Activated T-cell treated with anti-CD3 and anti-CD28 coated beads, Interleukin-2, amount 50 U/mL, for 4 hours (primary cell): ENCODE data around the gene KRTAP10-9. TPM values are rescaled to one million over a fixed set of nuclear protein-coding genes. Genes with fewer than 3 reads are reported as not detected.
"Not testable (repeated sequence)": the region's sequence is repeated elsewhere in the genome, so short reads cannot be mapped to it uniquely, and the experiment has no call there.

Experiments used
- ATAC-seq, 2 donors: fragments of 200-7000 bp; cut with Tn5 transposase; one replicate each; pipeline ENCODE4 v1.10.0; 2021
- DNase-seq: peaks from one replicate; pipeline ENCODE4 v3.0.0-alpha.2; 2020
- H3K27me3 Mint-ChIP-seq: one replicate; pipeline ENCODE4 v1.8.0; 2021; ENCODE audit warnings: low read depth, mixed read lengths
- H3K36me3 Mint-ChIP-seq: one replicate; pipeline ENCODE4 v1.8.0; 2022; ENCODE audit warnings: mixed read lengths; ENCODE audit not compliant: insufficient read depth
- H3K4me1 Mint-ChIP-seq: one replicate; pipeline ENCODE4 v1.8.0; 2021; ENCODE audit warnings: low read depth, mixed read lengths
- H3K4me3 Mint-ChIP-seq: one replicate; pipeline ENCODE4 v1.8.0; 2021; ENCODE audit warnings: mild to moderate bottlenecking, moderate library complexity, mixed read lengths
- H3K9me3 Mint-ChIP-seq: one replicate; pipeline ENCODE4 v1.8.0; 2021; ENCODE audit warnings: mixed read lengths
- total RNA-seq, 3 donors: library from RNA; stranded (reverse); gene quantifications; one replicate each; pipeline ENCODE4 v1.2.1, GENCODE V29; 2021

Gene KRTAP10-9
- total RNA-seq, 3 donors from 2014 or later, result not detected

GRCh38 chr21:44615466-44615865 is 11.4 kb upstream of the KRTAP10-9 start:
- H3K4me1 Mint-ChIP-seq, result peaks cover 47% of the 10 kb centered on the region
- DNase-seq, result no peak

GRCh38 chr21:44615911-44616590 is 10.8 kb upstream of the KRTAP10-9 start:
- peaks cover 50% of the 10 kb centered on the region for H3K4me1 Mint-ChIP-seq
- ATAC-seq (no peak), DNase-seq (no peak)
- H3K9me3 Mint-ChIP-seq, result peaks cover 20% of the 10 kb centered on the region
- no peaks in the 10 kb centered on the region for H3K27me3 Mint-ChIP-seq
- no peak overlapping the region for H3K4me3 Mint-ChIP-seq
- peaks cover 11% of the 10 kb centered on the region for H3K36me3 Mint-ChIP-seq

More at GRCh38 chr21:44615466-44615865, 11.4 kb upstream of the KRTAP10-9 start:
- Mint-ChIP-seq H3K27me3 (no peaks in the 10 kb centered on the region), H3K9me3 (peaks cover 20% of the 10 kb centered on the region), H3K36me3 (peaks cover 11% of the 10 kb centered on the region), H3K4me3 (no peak overlapping the region)
- no peak for ATAC-seq

GRCh38 chr21:44616591-44616926 is 10.3 kb upstream of the KRTAP10-9 start:
- Mint-ChIP-seq H3K4me1 (peaks cover 50% of the 10 kb centered on the region), H3K36me3 (peaks cover 8% of the 10 kb centered on the region), H3K4me3 (no peak overlapping the region), H3K27me3 (no peaks in the 10 kb centered on the region), H3K9me3 (peaks cover 19% of the 10 kb centered on the region)
- ATAC-seq (no peak), DNase-seq (no peak)

- H3K9me3 Mint-ChIP-seq, result peaks cover 19% of the 10 kb centered on the region
- no peaks in the 10 kb centered on the region for H3K27me3 Mint-ChIP-seq
- no peak overlapping the region for H3K4me3 Mint-ChIP-seq
- peaks cover 50% of the 10 kb centered on the region for H3K4me1 Mint-ChIP-seq
- H3K36me3 Mint-ChIP-seq, result peaks cover 8% of the 10 kb centered on the region
- no peak for DNase-seq
- no peak for ATAC-seq
Observed at GRCh38 chr21:44617071-44617501, 9.8 kb upstream of the KRTAP10-9 start.

GRCh38 chr21:44618504-44618903 is 8.4 kb upstream of the KRTAP10-9 start:
- H3K9me3 Mint-ChIP-seq, result peaks cover 32% of the 10 kb centered on the region
- peaks cover 50% of the 10 kb centered on the region for H3K4me1 Mint-ChIP-seq
- H3K4me3 Mint-ChIP-seq, result peak overlapping the region; percentile 49
- ATAC-seq (peak; percentile 42 to 44), DNase-seq (no peak)
- no peaks in the 10 kb centered on the region for H3K27me3 Mint-ChIP-seq
- peaks cover 8% of the 10 kb centered on the region for H3K36me3 Mint-ChIP-seq

- DNase-seq (peak; percentile 50), ATAC-seq (peak; percentile 96 to 100)
- H3K36me3 Mint-ChIP-seq, result peaks cover 9% of the 10 kb centered on the region
- peaks cover 50% of the 10 kb centered on the region for H3K4me1 Mint-ChIP-seq
- no peaks in the 10 kb centered on the region for H3K27me3 Mint-ChIP-seq
- peaks cover 36% of the 10 kb centered on the region for H3K9me3 Mint-ChIP-seq
- peak overlapping the region; percentile 49 for H3K4me3 Mint-ChIP-seq
Observed at GRCh38 chr21:44618909-44619308, 8.0 kb upstream of the KRTAP10-9 start.

GRCh38 chr21:44619886-44620285 is 7.0 kb upstream of the KRTAP10-9 start:
- peaks cover 44% of the 10 kb centered on the region for H3K9me3 Mint-ChIP-seq
- DNase-seq (no peak), ATAC-seq (no peak)
- H3K36me3 Mint-ChIP-seq, result peaks cover 11% of the 10 kb centered on the region
- H3K4me3 Mint-ChIP-seq, result no peak overlapping the region
- peaks cover 49% of the 10 kb centered on the region for H3K4me1 Mint-ChIP-seq
- H3K27me3 Mint-ChIP-seq, result no peaks in the 10 kb centered on the region

- Mint-ChIP-seq H3K4me3 (no peak overlapping the region), H3K36me3 (peaks cover 11% of the 10 kb centered on the region), H3K27me3 (no peaks in the 10 kb centered on the region), H3K9me3 (peaks cover 44% of the 10 kb centered on the region), H3K4me1 (peaks cover 31% of the 10 kb centered on the region)
- ATAC-seq, result no peak
- DNase-seq, result no peak
Observed at GRCh38 chr21:44623575-44623974, 3.3 kb upstream of the KRTAP10-9 start.

- Mint-ChIP-seq H3K27me3 (no peaks in the 10 kb centered on the region), H3K4me1 (peaks cover 25% of the 10 kb centered on the region), H3K36me3 (peaks cover 3% of the 10 kb centered on the region), H3K4me3 (no peak overlapping the region), H3K9me3 (peaks cover 34% of the 10 kb centered on the region)
- no peak for DNase-seq
- no peak for ATAC-seq
Observed at GRCh38 chr21:44625756-44626155, 1.1 kb upstream of the KRTAP10-9 start.

GRCh38 chr21:44626262-44626661 is 631 bp upstream of the KRTAP10-9 start:
- Mint-ChIP-seq H3K36me3 (peaks cover 3% of the 10 kb centered on the region), H3K4me1 (peaks cover 25% of the 10 kb centered on the region), H3K9me3 (peaks cover 39% of the 10 kb centered on the region), H3K4me3 (no peak overlapping the region), H3K27me3 (no peaks in the 10 kb centered on the region)
- ATAC-seq, result no peak
- DNase-seq, result no peak

- Mint-ChIP-seq H3K4me1 (peaks cover 25% of the 10 kb centered on the region), H3K9me3 (peaks cover 46% of the 10 kb centered on the region)
- H3K36me3 Mint-ChIP-seq, H3K27me3 Mint-ChIP-seq, ATAC-seq, H3K4me3 Mint-ChIP-seq, DNase-seq: not testable (repeated sequence)
Observed at GRCh38 chr21:44627181-44627822, 409 bp downstream of the KRTAP10-9 start.

- H3K36me3 Mint-ChIP-seq, DNase-seq, H3K4me3 Mint-ChIP-seq, ATAC-seq, H3K27me3 Mint-ChIP-seq: not testable (repeated sequence)
- H3K4me1 Mint-ChIP-seq, result peaks cover 25% of the 10 kb centered on the region
- H3K9me3 Mint-ChIP-seq, result peaks cover 43% of the 10 kb centered on the region
Observed at GRCh38 chr21:44627831-44628233, 939 bp downstream of the KRTAP10-9 start.

GRCh38 chr21:44628707-44629391 is 2.0 kb downstream of the KRTAP10-9 start:
- ATAC-seq, result no peak
- Mint-ChIP-seq H3K9me3 (peaks cover 43% of the 10 kb centered on the region), H3K4me3 (no peak overlapping the region)

GRCh38 chr21:44630440-44630839 is 3.5 kb downstream of the KRTAP10-9 start:
- Mint-ChIP-seq H3K36me3 (peaks cover 2% of the 10 kb centered on the region), H3K9me3 (peaks cover 35% of the 10 kb centered on the region), H3K4me3 (no peak overlapping the region), H3K27me3 (no peaks in the 10 kb centered on the region), H3K4me1 (peaks cover 25% of the 10 kb centered on the region)
- no peak for ATAC-seq
- DNase-seq, result no peak

More at GRCh38 chr21:44628707-44629391, 2.0 kb downstream of the KRTAP10-9 start:
- no peak for DNase-seq
- Mint-ChIP-seq H3K4me1 (peaks cover 25% of the 10 kb centered on the region), H3K27me3 (no peaks in the 10 kb centered on the region), H3K36me3 (peaks cover 5% of the 10 kb centered on the region)
